ENCODE measurements around the gene PAX7.

PAX7 gene

DNA sequence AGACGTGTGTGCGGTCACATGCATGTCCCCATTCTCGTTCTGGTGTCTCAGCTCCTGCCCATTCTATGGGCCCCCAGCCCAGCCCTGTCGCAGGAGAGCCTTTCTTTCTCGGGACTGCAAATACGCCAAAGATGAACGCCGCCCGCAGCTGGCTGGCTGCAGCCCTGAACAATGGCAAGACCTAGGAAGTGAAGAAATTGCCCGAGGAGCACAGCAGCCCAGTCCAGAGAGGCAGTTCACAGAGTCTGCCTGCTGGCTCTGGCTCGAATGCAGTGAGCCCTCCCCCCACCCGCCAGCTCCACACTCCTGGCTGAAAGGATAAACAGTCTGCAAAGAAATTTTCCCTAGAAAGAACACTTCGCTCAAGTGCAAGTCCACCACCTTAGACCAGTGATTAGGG, 23.3 kb downstream of the PAX7 start:
- no peaks in the 10 kb centered on the region for H3K79me2 ChIP-seq (ENCODE audit: insufficient read depth, low read length)
- no peaks in the 10 kb centered on the region for H3K36me3 ChIP-seq (ENCODE audit: insufficient read depth, low read length)
- no peak overlapping the region for H3K4me2 ChIP-seq (ENCODE audit: low read length)
- H3F3A ChIP-seq (ENCODE audit: insufficient read depth, low read length) = no peaks in the 10 kb centered on the region
- H2AFZ ChIP-seq (ENCODE audit: low read length) = no peak overlapping the region
- no peak overlapping the region for H3K4me3 ChIP-seq (ENCODE audit: low read depth, low read length, poor library complexity, severe bottlenecking)
- H4K20me1 ChIP-seq (ENCODE audit: insufficient read depth, low read length) = no peaks in the 10 kb centered on the region
- no peaks in the 10 kb centered on the region for H3K4me1 ChIP-seq (ENCODE audit: insufficient read depth, low read length, severe bottlenecking)
- no peaks in the 10 kb centered on the region for H3K9me3 ChIP-seq (ENCODE audit: low read length)
- peaks cover 4% of the 10 kb centered on the region; the same call in 1 of the 2 replicates for H3K27me3 ChIP-seq (ENCODE audit: insufficient read depth, low read length)
- no peaks in the 10 kb centered on the region for H3K9me2 ChIP-seq (ENCODE audit: low read depth, low read length)
- no peak overlapping the region for H3K27ac ChIP-seq (ENCODE audit: low read depth, low read length, poor library complexity, severe bottlenecking)
- H3K9ac ChIP-seq (ENCODE audit: low read length) = no peak overlapping the region
- TF ChIP-seq, protein P1, sequence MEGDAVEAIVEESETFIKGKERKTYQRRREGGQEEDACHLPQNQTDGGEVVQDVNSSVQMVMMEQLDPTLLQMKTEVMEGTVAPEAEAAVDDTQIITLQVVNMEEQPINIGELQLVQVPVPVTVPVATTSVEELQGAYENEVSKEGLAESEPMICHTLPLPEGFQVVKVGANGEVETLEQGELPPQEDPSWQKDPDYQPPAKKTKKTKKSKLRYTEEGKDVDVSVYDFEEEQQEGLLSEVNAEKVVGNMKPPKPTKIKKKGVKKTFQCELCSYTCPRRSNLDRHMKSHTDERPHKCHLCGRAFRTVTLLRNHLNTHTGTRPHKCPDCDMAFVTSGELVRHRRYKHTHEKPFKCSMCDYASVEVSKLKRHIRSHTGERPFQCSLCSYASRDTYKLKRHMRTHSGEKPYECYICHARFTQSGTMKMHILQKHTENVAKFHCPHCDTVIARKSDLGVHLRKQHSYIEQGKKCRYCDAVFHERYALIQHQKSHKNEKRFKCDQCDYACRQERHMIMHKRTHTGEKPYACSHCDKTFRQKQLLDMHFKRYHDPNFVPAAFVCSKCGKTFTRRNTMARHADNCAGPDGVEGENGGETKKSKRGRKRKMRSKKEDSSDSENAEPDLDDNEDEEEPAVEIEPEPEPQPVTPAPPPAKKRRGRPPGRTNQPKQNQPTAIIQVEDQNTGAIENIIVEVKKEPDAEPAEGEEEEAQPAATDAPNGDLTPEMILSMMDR (IDR thresholded peaks at IDR 0.05; ENCODE audit: low read length) = no peak
- TF ChIP-seq EZH2 (IDR thresholded peaks at IDR 0.05; ENCODE audit: borderline replicate concordance, low read length) = no peak

DNA sequence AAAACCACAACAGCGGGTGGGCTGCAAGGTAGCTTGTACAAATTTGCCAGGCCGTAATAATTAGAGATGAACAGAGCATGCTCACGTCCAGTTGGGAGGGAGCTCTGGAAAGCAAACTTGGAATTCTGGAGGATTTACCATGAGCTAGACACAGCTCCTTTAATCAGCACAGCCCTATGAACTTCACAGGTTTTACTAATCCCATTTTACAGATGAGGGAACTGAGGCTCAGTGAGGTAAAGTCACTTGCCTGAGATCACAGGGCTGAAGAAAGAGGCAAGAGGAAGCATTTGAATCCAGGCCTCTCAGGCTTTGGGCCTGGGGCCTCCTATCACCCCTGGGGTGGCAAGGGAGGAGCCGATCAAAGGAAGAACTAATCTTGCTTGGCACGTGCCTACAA, 24.0 kb downstream of the PAX7 start:
- no peak overlapping the region for H3K9ac ChIP-seq (ENCODE audit: low read length)
- H2AFZ ChIP-seq (ENCODE audit: low read length) = no peak overlapping the region
- no peak overlapping the region for H3K4me2 ChIP-seq (ENCODE audit: low read length)
- H3K36me3 ChIP-seq (ENCODE audit: insufficient read depth, low read length) = no peaks in the 10 kb centered on the region
- H3K27ac ChIP-seq (ENCODE audit: low read depth, low read length, poor library complexity, severe bottlenecking) = no peak overlapping the region
- no peaks in the 10 kb centered on the region for H3K9me3 ChIP-seq (ENCODE audit: low read length)
- H4K20me1 ChIP-seq (ENCODE audit: insufficient read depth, low read length) = no peaks in the 10 kb centered on the region
- H3K9me2 ChIP-seq (ENCODE audit: low read depth, low read length) = no peaks in the 10 kb centered on the region
- no peak for TF ChIP-seq EZH2 (IDR thresholded peaks at IDR 0.05; ENCODE audit: borderline replicate concordance, low read length)
- TF ChIP-seq, protein P1 (IDR thresholded peaks at IDR 0.05; ENCODE audit: low read length) = no peak
- H3K79me2 ChIP-seq (ENCODE audit: insufficient read depth, low read length) = no peaks in the 10 kb centered on the region
- 0 out of 2 replicates have a peak, but pooled peaks cover 4% of the 10 kb centered on the region for H3K27me3 ChIP-seq (ENCODE audit: insufficient read depth, low read length)
- H3F3A ChIP-seq (ENCODE audit: insufficient read depth, low read length) = no peaks in the 10 kb centered on the region
- H3K4me3 ChIP-seq (ENCODE audit: low read depth, low read length, poor library complexity, severe bottlenecking) = no peak overlapping the region
- no peaks in the 10 kb centered on the region for H3K4me1 ChIP-seq (ENCODE audit: insufficient read depth, low read length, severe bottlenecking)

DNA sequence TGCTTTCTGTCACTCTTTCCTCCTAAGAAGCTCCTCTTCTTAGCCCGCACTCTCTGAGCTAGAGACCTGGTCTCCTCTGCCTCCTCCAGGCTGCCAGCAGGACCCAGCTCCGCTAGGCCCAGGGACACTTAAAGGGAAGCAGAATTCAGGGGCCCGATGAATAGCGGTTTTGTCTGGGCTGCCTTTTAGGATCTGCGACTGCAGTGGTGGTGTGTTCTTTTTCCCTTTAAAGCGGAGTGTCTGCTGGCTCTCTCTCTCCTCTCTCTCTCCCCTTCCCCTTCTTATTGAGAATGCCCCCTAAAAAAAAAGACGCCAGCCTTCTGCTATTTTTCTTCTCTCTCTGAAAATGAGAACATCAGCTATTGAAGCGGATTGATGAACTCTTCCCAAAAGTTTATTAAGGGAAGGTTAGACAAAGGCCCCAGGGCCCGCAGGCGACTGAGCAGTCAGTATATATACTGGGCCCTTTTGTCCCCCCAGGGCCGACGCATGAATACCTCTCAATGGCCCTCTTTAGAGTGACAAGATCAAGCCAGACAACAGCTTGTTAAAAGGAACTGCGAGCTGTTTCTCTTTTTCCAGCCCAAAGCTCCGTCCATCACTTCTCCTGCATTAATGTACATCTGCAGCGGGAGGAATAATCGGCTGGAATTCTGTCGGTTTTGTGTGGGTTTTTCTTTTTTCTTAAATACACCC, 27.0 kb downstream of the PAX7 start:
- no peaks in the 10 kb centered on the region for H3K36me3 ChIP-seq (ENCODE audit: insufficient read depth, low read length)
- no peaks in the 10 kb centered on the region for H3K9me2 ChIP-seq (ENCODE audit: low read depth, low read length)
- H3F3A ChIP-seq (ENCODE audit: insufficient read depth, low read length) = no peaks in the 10 kb centered on the region
- H3K4me3 ChIP-seq (ENCODE audit: low read depth, low read length, poor library complexity, severe bottlenecking) = no peak overlapping the region
- H2AFZ ChIP-seq (ENCODE audit: low read length) = no peak overlapping the region
- H3K27me3 ChIP-seq (ENCODE audit: insufficient read depth, low read length) = 0 out of 2 replicates have a peak, but pooled peaks cover 4% of the 10 kb centered on the region
- H3K9me3 ChIP-seq (ENCODE audit: low read length) = no peaks in the 10 kb centered on the region
- H3K4me1 ChIP-seq (ENCODE audit: insufficient read depth, low read length, severe bottlenecking) = no peaks in the 10 kb centered on the region
- H3K79me2 ChIP-seq (ENCODE audit: insufficient read depth, low read length) = no peaks in the 10 kb centered on the region
- no peaks in the 10 kb centered on the region for H4K20me1 ChIP-seq (ENCODE audit: insufficient read depth, low read length)
- no peak for TF ChIP-seq EZH2 (IDR thresholded peaks at IDR 0.05; ENCODE audit: borderline replicate concordance, low read length)
- TF ChIP-seq, protein P1 (IDR thresholded peaks at IDR 0.05; ENCODE audit: low read length) = no peak
- no peak overlapping the region for H3K27ac ChIP-seq (ENCODE audit: low read depth, low read length, poor library complexity, severe bottlenecking)
- H3K4me2 ChIP-seq (ENCODE audit: low read length) = no peak overlapping the region
- no peak overlapping the region for H3K9ac ChIP-seq (ENCODE audit: low read length)
